Measurements from ENCODE around the gene PDE2A.

DNA sequence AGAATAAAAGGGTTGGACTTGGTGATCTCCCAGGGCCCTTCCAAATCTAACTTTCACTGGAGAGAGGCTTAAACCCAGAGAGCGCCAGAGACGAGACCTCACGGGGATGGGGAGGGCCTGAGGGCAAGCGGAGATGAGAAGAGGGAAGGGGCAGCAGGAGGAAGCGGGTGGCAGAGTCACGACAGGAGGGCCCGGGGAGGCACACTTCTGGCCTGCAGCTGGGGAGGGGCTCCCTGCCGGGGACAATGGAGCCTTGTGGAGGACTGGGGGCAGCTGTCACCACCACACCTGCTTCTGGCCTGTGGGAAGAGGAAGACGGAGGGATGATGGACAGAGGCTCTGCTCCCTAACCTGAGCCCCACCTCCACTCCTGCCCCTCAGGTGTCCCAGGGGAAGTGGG lies 40.2 kb downstream of the PDE2A start:
- TF ChIP-seq, protein P1, sequence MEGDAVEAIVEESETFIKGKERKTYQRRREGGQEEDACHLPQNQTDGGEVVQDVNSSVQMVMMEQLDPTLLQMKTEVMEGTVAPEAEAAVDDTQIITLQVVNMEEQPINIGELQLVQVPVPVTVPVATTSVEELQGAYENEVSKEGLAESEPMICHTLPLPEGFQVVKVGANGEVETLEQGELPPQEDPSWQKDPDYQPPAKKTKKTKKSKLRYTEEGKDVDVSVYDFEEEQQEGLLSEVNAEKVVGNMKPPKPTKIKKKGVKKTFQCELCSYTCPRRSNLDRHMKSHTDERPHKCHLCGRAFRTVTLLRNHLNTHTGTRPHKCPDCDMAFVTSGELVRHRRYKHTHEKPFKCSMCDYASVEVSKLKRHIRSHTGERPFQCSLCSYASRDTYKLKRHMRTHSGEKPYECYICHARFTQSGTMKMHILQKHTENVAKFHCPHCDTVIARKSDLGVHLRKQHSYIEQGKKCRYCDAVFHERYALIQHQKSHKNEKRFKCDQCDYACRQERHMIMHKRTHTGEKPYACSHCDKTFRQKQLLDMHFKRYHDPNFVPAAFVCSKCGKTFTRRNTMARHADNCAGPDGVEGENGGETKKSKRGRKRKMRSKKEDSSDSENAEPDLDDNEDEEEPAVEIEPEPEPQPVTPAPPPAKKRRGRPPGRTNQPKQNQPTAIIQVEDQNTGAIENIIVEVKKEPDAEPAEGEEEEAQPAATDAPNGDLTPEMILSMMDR (IDR thresholded peaks at IDR 0.05): no peak
- TF ChIP-seq POLR2AphosphoS5 (IDR thresholded peaks at IDR 0.05): no peak

Data from breast epithelium (tissue), 3 donors.